8988T (cell line): ENCODE measurements around the gene IPO8.
"Not testable (repeated sequence)": the region's sequence is repeated elsewhere in the genome, so short reads cannot be mapped to it uniquely, and the experiment has no call there.

Experiments
- DNase-seq: peaks from one replicate; pipeline ENCODE4 v3.0.0; 2011

Gene IPO8

DNA sequence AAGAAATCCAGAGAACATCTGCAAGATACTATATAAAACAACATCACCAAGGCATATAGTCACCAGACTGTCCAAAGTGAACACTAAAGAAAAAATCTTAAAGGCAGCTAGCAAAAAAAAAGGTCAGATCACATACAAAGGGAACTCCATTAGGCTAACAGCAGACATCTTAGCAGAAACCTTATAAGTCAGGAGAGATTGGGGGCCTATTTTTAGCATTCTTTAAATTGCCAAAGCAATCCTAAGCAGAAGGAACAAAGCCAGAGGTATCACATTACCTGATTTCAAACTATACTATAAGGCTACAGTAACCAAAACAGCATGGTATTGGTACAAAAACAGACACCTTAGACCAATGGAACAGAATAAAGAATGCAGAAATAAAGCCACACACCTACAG, 92.5 kb downstream of the IPO8 start:
- no peak for DNase-seq

DNA sequence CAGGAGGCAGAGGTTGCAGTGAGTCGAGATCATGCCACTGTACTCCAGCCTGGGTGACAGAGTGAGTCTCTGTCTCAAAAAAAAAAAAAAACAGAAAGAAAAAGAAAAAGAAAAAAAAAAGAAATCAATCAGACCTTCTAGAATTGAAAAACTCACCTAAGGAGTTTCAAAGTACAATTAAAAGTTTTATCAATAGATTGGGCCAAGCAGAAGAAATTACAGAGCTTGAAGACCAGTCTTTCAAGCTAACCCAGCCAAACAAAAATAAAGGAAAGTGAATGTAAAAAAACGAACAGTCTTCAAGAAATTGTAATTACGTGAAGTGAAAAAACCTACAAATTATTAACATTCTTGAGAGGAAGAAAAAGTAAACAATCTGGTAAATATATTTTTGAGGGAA, 93.0 kb downstream of the IPO8 start:
- DNase-seq, result no peak

DNA sequence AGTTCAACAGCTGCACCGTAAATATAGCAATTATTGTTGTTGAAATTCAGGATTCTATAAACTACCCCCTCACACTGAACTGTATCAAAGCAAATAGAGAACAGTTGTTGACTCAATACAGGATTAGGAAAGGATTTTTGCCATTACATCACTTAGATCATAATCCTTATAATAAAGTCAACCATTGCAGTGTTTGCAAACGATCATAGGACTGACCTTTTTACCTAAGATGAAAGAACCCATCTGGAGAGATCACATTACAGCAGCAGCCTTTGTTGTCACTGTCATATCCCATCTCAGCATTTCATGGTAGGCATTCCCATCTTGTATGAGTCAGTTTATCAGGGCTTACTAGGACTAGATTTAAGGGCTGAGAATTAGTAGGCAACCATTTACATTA, 96.1 kb downstream of the IPO8 start:
- no peak for DNase-seq

DNA sequence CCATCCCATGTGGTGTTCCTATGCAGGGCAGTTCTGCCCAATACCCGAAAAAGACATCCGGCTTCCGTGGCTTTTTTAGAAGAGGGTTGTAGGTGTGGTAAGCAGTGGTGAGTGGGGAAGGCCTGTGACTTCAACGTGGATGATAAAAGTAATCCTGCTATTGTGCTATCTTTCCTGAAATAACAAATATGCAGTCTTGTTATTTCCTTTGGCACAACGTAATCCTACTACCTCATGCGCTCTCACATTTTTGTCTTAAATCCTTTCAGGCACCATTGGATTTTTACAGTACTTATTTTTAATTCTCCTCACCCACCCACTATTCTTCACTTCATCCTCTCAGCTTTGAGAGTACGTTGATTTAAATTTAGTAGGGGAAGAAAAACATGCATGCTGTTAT, 96.8 kb downstream of the IPO8 start:
- no peak for DNase-seq

DNA sequence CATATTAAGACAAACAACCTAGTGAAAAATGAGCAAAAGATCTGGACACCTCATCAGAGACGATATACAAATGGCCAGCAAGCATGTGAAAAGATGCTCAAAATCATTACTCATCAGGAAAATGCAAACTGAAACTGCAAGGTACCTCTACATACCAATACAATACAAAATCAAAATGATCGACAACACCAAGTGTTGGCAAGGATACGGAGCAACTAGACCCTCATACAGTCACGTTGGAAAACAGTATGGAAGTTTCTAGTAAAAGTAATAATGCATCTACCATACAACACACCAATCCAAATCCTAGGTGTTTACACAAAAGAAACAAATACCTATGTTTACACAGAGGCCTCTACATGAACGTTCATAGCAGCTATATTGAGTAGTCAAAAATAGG, 99.9 kb downstream of the IPO8 start:
- DNase-seq, result no peak

DNA sequence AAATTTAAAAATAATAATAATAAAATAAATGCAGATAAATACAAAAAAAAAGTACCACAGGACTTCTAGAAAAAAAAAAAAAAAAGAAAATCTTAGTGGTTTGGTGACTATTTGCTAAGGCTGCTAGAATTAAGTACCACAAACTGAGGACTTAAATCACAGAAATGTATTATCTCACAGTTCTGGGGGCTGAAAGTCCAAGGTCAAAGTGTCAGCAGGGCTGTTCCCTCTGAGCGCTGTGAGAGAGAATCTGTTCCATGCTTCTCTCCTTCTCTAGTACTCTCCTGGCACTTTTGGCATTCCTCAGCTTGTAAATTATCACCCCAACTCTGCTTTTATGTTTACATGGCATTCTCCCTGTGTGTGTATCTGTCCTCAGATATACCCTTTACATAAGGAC, 101.2 kb downstream of the IPO8 start:
- DNase-seq, result no peak

DNA sequence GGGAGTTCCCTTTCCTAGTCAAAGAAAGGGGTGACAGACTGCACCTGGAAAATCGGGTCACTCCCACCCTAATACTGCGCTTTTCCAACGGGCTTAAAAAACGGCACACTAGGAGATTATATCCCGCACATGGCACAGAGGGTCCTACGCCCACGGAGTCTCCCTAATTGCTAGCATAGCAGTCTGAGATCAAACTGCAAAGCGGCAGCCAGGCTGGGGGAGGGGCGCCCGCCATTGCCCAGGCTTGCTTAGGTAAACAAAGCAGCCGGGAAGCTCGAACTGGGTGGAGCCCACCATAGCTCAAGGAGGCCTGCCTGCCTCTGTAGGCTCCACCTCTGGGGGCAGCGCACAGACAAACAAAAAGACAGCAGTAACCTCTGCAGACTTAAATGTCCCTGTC, 107.1 kb downstream of the IPO8 start:
- DNase-seq, result not testable (repeated sequence)

DNA sequence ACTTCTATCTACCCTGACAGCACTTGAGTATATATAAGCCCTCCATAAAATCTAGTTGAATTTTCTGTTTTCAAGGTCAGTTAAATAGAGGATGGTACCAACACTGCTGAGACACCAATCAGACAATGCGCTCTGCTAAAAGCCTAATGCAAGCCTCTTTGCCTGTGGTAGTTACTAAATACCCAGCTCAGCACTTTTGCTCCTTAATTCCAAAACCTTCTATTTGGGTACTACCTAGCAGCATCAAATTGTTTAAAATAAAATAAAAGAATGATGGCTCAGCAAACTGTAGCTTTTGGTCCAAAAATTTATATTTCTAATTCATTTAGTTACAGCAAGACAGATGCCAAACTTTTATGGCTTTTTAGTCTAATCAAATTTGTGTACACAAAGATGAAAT, 107.9 kb downstream of the IPO8 start:
- no peak for DNase-seq

DNA sequence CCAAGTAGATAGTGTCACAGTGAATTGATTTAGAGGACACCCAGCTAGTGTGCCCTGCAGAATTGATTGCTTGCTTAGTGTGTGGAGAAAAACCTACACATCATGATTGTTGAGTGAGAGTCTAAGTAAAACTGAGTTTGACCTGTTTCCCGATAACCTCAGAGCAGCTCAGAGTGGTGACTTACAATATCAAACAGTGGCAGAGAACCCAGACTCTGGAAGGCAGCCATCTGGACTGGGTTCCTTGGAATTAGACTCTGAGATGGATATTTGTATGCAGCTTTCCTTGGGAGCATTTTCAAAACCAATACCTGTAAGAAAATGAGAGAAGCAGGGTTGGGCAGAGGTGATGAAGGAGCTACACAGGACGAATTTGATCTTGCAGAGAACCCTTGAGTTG, 109.8 kb downstream of the IPO8 start:
- DNase-seq, result no peak

DNA sequence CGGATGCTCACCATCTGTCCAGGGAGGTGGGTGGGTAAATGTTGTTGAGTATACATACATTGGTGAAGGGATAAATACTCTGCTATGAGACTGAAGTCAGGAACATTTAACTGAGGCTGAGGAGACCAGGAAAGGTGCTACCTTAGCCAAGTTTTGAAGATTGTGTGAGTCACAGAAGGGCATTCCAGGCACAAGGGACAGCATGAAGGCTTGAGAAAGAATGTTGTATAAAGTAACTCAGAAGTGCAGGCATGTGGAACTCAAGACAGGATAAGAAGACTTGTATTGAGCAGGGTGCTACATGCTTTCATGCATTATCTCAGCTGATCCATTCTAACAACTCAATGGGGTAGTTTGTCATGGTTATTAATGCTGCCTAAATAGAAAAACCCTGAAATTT, 112.7 kb downstream of the IPO8 start:
- no peak for DNase-seq

DNA sequence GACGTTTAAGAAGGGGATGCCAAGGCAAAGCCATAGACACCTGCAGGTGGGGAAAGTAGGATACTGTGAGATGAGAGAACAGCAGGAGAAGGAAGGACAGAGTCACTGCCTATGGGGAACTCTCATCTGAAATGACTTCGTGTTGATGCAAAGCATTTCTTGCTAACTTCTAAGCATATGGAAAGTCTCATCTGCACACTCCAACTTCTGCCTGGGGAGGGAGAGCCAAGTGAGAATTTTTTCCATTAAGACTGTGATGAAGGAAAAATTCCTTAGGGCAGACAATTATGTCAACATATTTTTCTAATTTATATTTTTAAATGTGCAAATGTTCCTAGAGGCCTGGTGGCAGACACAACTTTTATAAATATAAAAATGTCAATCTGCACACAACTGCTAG, 115.3 kb downstream of the IPO8 start:
- no peak for DNase-seq
